Osteoblast (primary cell): ENCODE results near the gene CDKL5. TPM values are rescaled to one million over a fixed set of nuclear protein-coding genes. Genes with fewer than 3 reads are reported as not detected.

Source experiments
- DNase-seq: peaks from one replicate; pipeline ENCODE4 v3.0.0; 2011; ENCODE audit warnings: low spot score, mixed read lengths; ENCODE audit not compliant: insufficient read length; ENCODE audit errors: missing footprints
- H2AFZ ChIP-seq: 2 replicates; pipeline ENCODE4 v1.6.0; 2011; ENCODE audit warnings: mild to moderate bottlenecking, low read length
- H3K27ac ChIP-seq: 2 replicates; pipeline ENCODE4 v1.5.1; 2011; ENCODE audit warnings: mild to moderate bottlenecking, low read depth, low read length, moderate library complexity
- H3K27me3 ChIP-seq: 2 replicates; pipeline ENCODE4 v1.6.0; 2012; ENCODE audit warnings: mild to moderate bottlenecking, control low read depth, inconsistent platforms, low read length, moderate library complexity; ENCODE audit not compliant: insufficient read depth
- H3K36me3 ChIP-seq: 2 replicates; pipeline ENCODE4 v1.5.1; 2011; ENCODE audit warnings: mild to moderate bottlenecking, low read length, control low read depth, moderate library complexity; ENCODE audit not compliant: insufficient read depth
- H3K4me1 ChIP-seq: 2 replicates; pipeline ENCODE4 v1.5.1; 2011; ENCODE audit warnings: mild to moderate bottlenecking, low read length, control low read depth, moderate library complexity; ENCODE audit not compliant: insufficient read depth
- H3K4me2 ChIP-seq: 2 replicates; pipeline ENCODE4 v1.6.0; 2011; ENCODE audit warnings: mild to moderate bottlenecking, low read length; ENCODE audit not compliant: insufficient read depth
- H3K4me3 ChIP-seq: fragments of 200-600 bp; sonication (generic); 3 replicates; pipeline ENCODE4 v1.5.1; 2012; ENCODE audit warnings: mild to moderate bottlenecking, low read length, inconsistent platforms; ENCODE audit not compliant: insufficient read depth
- H3K79me2 ChIP-seq: 2 replicates; pipeline ENCODE4 v1.6.0; 2012; ENCODE audit warnings: mild to moderate bottlenecking, low read length, control low read depth, inconsistent platforms; ENCODE audit not compliant: insufficient read depth
- H3K9me3 ChIP-seq: 2 replicates; pipeline ENCODE4 v1.5.1; 2011; ENCODE audit warnings: low read depth, low read length, control low read depth
- H4K20me1 ChIP-seq: 2 replicates; pipeline ENCODE4 v1.6.0; 2012; ENCODE audit warnings: mild to moderate bottlenecking, low read length, control low read depth; ENCODE audit not compliant: insufficient read depth
- total RNA-seq: library from RNA; depleted of rRNA; stranded (reverse); fragments of >200 nt; gene quantifications from 2 replicates; pipeline ENCODE4 v1.2.3, GENCODE V29; 2012
- TF ChIP-seq, protein P1 (sequence below): IDR thresholded peaks from 2 replicates; pipeline ENCODE4 v1.5.1; 2011; ENCODE audit warnings: mild to moderate bottlenecking, low read depth, low read length, moderate library complexity; ENCODE audit errors: extremely low read depth

Gene CDKL5
- total RNA-seq, 1 donor = 4.0 TPM

DNA sequence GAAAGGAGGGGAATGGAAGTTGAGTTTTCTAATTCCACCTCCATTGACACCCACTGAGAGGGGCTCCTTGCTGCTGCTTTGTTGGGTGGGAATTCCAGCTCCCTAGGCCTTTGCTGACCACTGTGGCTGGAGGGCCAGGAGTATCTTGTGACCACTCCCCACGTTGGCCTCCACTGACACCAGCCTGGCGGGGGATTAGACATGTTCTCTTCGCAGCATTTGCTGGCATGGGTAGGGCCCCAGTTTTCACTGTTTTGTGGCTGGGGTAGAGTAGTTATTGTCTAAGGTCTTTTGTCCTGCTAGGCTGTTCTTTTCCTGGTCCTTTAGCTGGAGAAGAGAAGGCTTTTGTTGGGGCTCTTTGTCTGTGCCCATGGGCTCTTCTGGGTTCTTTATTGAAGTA is 116.7 kb downstream of the CDKL5 start:
- no peak overlapping the region for H3K4me3 ChIP-seq

DNA sequence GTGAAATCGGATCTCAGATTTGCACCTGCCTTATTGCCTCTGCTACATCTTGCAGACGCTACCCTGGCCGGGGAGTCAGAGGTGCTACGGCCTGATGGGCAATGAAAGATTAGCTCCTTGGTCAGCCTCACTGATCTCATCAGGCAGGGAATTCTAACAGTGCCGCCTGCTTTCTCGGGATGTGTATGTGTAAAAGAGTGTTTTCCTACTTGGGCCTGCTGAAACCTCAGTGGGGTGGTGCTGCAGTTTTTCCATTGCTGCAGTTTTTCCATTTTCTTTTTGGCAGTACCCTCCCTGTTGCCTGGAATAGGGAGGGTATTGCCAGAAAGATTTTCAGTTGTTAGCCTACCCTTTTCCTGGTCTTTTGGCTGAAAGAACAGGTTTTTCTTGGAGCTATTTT is 117.5 kb downstream of the CDKL5 start:
- Histone ChIP-seq H3K79me2 (no peaks in the 10 kb centered on the region), H4K20me1 (no peaks in the 10 kb centered on the region), H3K36me3 (no peaks in the 10 kb centered on the region), H3K27me3 (no peaks in the 10 kb centered on the region), H3K27ac (no peak overlapping the region), H2AFZ (no peak overlapping the region), H3K4me3 (no peak overlapping the region), H3K4me2 (no peak overlapping the region), H3K4me1 (no peaks in the 10 kb centered on the region), H3K9me3 (no peaks in the 10 kb centered on the region)
- DNase-seq = no peak
- TF ChIP-seq, protein P1, sequence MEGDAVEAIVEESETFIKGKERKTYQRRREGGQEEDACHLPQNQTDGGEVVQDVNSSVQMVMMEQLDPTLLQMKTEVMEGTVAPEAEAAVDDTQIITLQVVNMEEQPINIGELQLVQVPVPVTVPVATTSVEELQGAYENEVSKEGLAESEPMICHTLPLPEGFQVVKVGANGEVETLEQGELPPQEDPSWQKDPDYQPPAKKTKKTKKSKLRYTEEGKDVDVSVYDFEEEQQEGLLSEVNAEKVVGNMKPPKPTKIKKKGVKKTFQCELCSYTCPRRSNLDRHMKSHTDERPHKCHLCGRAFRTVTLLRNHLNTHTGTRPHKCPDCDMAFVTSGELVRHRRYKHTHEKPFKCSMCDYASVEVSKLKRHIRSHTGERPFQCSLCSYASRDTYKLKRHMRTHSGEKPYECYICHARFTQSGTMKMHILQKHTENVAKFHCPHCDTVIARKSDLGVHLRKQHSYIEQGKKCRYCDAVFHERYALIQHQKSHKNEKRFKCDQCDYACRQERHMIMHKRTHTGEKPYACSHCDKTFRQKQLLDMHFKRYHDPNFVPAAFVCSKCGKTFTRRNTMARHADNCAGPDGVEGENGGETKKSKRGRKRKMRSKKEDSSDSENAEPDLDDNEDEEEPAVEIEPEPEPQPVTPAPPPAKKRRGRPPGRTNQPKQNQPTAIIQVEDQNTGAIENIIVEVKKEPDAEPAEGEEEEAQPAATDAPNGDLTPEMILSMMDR = no peak

More for the DNA sequence above, 116.7 kb downstream of the CDKL5 start:
- no peaks in the 10 kb centered on the region for H3K27me3 ChIP-seq
- no peak for DNase-seq
- TF ChIP-seq, protein P1 = no peak
- H4K20me1 ChIP-seq = no peaks in the 10 kb centered on the region
- no peak overlapping the region for H3K4me2 ChIP-seq
- no peak overlapping the region for H3K27ac ChIP-seq
- H3K4me1 ChIP-seq = no peaks in the 10 kb centered on the region
- no peak overlapping the region for H2AFZ ChIP-seq
- H3K36me3 ChIP-seq = no peaks in the 10 kb centered on the region
- H3K9me3 ChIP-seq = no peaks in the 10 kb centered on the region
- H3K79me2 ChIP-seq = no peaks in the 10 kb centered on the region

DNA sequence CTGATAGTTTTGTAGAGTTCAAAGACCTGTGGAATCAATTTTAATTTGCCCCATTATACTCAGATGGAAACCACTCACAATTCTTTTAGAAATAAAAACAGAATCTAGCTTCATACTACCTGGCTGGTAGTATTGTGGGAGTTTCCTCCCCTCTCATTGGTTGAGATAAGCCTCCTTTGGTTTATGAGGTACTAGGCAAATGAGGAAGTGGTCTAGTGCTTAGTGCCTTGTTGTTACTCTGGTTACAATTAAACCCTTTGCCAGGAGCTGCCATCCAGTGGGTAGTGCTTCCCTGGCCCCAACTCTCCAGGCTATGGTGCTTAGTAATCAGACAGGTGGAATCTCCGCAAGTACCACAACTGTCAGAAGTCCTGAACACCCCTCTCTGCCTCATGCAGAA is 118.3 kb downstream of the CDKL5 start:
- Histone ChIP-seq H3K79me2 (no peaks in the 10 kb centered on the region), H3K4me2 (no peak overlapping the region), H2AFZ (no peak overlapping the region), H3K27me3 (no peaks in the 10 kb centered on the region), H3K27ac (no peak overlapping the region), H3K9me3 (no peaks in the 10 kb centered on the region), H4K20me1 (no peaks in the 10 kb centered on the region), H3K4me3 (no peak overlapping the region), H3K36me3 (no peaks in the 10 kb centered on the region), H3K4me1 (no peaks in the 10 kb centered on the region)
- TF ChIP-seq, protein P1 = no peak
- DNase-seq = no peak

DNA sequence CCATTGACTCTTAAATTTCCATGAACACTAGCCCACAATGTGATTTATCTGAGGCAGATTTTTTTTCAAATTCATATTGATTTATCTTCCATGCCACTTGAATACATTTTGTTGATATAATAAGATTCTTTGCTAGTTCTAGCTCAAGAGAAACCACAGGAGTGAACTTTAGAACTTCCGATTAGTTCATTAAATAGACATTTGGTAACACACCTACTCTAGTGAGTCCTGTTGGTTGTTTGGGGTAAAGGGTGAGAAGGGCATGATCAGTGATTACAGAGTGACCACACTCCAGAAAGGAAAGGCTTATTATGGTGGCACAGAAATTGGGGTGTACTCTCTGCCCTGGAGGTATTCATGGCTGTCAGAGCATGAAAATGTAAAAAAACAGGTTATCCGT is 120.4 kb downstream of the CDKL5 start:
- H2AFZ ChIP-seq = no peak overlapping the region
- H3K4me3 ChIP-seq = no peak overlapping the region
- no peak overlapping the region for H3K4me2 ChIP-seq
- H3K36me3 ChIP-seq = no peaks in the 10 kb centered on the region
- TF ChIP-seq, protein P1 = no peak
- no peak overlapping the region for H3K27ac ChIP-seq
- no peaks in the 10 kb centered on the region for H3K27me3 ChIP-seq
- H4K20me1 ChIP-seq = peaks cover 5% of the 10 kb centered on the region
- no peaks in the 10 kb centered on the region for H3K4me1 ChIP-seq
- no peaks in the 10 kb centered on the region for H3K79me2 ChIP-seq
- no peak for DNase-seq
- H3K9me3 ChIP-seq = no peaks in the 10 kb centered on the region
